Cardiac muscle cell (in vitro differentiated cells and primary cell): ENCODE measurements around the gene MYL1. TPM values are rescaled to one million over a fixed set of nuclear protein-coding genes. Genes with fewer than 3 reads are reported as not detected.

Experiments
- DNase-seq, 2 donors: peaks; one replicate each; pipeline versions ENCODE4 v3.0.0 to v3.0.0-alpha.2; 2010 to 2017; ENCODE audit warnings: low read depth in 1 of 2, low spot score in 1 of 2
- H3K27ac ChIP-seq: fragments of 200-600 bp; sonication (generic); 2 replicates; pipeline ENCODE4 v1.5.1; 2016
- H3K27me3 ChIP-seq: fragments of 200-600 bp; sonication (generic); 2 replicates; pipeline ENCODE4 v1.6.0; 2016; ENCODE audit warnings: control low read depth
- H3K36me3 ChIP-seq: fragments of 200-600 bp; sonication (generic); 2 replicates; pipeline ENCODE4 v1.5.1; 2016; ENCODE audit warnings: control low read depth
- H3K4me1 ChIP-seq: fragments of 200-600 bp; sonication (generic); 2 replicates; pipeline ENCODE4 v1.8.1; 2017; ENCODE audit warnings: low read depth, mild to moderate bottlenecking, mixed run types
- H3K4me3 ChIP-seq: fragments of 200-600 bp; sonication (generic); 2 replicates; pipeline ENCODE4 v1.5.1; 2016; ENCODE audit warnings: mild to moderate bottlenecking
- H3K9me3 ChIP-seq: fragments of 200-600 bp; sonication (generic); 2 replicates; pipeline ENCODE4 v1.5.1; 2017; ENCODE audit warnings: low read depth, mild to moderate bottlenecking, control low read depth
- polyA plus RNA-seq: library from polyadenylated mRNA; unstranded; fragments of >200 nt; fragmentation: Nextera tagmentation; extraction: Ambion mirVana; gene quantifications from 2 replicates; pipeline ENCODE4 v1.2.1, GENCODE V29; 2016
- total RNA-seq: library from RNA; depleted of rRNA; stranded (reverse); fragments of >200 nt; gene quantifications from 2 replicates; pipeline ENCODE4 v1.2.3, GENCODE V29; 2016
- TF ChIP-seq, protein P1 (sequence below): IDR thresholded peaks from 2 replicates; pipeline ENCODE4 v1.5.1; 2012; ENCODE audit warnings: low read depth, mild to moderate bottlenecking, low read length

The MYL1 gene
- total and polyA plus RNA-seq, 2 experiments from 2014 or later, result 10.5 TPM; not detected in 1

GRCh38 chr2:210337159-210337558, 22.2 kb upstream of the MYL1 start:
- H3K4me1 ChIP-seq, result no peaks in the 10 kb centered on the region
- no peak for DNase-seq
- H3K27me3 ChIP-seq, result no peaks in the 10 kb centered on the region
- no peaks in the 10 kb centered on the region for H3K9me3 ChIP-seq
- no peaks in the 10 kb centered on the region for H3K36me3 ChIP-seq
- no peak overlapping the region for H3K4me3 ChIP-seq
- TF ChIP-seq, protein P1, sequence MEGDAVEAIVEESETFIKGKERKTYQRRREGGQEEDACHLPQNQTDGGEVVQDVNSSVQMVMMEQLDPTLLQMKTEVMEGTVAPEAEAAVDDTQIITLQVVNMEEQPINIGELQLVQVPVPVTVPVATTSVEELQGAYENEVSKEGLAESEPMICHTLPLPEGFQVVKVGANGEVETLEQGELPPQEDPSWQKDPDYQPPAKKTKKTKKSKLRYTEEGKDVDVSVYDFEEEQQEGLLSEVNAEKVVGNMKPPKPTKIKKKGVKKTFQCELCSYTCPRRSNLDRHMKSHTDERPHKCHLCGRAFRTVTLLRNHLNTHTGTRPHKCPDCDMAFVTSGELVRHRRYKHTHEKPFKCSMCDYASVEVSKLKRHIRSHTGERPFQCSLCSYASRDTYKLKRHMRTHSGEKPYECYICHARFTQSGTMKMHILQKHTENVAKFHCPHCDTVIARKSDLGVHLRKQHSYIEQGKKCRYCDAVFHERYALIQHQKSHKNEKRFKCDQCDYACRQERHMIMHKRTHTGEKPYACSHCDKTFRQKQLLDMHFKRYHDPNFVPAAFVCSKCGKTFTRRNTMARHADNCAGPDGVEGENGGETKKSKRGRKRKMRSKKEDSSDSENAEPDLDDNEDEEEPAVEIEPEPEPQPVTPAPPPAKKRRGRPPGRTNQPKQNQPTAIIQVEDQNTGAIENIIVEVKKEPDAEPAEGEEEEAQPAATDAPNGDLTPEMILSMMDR, result no peak
- no peak overlapping the region for H3K27ac ChIP-seq

DNA sequence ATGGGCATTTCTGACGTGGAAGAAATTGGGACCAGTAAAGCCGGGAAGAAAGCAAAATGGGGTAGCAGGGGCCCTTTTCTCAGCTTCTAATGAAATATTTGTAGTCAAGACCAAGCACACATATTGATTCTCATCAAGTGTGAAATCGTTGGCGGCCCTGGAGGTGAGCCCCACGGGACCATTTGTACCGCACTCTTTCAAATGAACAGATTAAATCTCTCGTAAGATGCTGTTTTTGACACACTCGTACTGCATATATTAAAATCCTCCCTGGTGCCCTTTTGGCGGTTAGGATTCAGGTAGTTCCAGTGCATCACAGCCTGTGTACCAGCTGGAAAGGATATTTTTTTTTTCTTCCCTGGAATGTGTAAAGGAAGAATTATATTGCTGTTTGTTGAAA, 9.9 kb upstream of the MYL1 start:
- Histone ChIP-seq H3K36me3 (no peaks in the 10 kb centered on the region), H3K27ac (no peak overlapping the region)

DNA sequence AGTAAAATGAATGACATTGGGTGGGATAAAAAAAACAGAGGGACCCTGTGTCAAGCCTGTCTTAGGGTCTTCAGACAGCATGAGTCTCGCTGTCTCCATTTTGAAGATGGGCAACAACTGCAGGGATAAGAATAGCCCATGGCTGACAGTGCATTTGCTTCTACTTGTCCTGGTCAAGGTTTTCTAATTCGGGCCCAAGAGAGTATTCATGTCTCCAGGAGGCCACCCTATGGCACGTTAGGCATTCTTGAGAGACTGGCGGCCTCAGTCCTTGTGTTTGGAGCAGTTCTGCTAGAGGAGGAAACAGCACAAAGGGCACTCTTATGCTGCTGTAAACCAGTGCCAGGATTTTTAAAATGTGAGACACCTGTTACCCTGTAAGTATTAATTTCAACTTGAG, 9.5 kb upstream of the MYL1 start:
- Histone ChIP-seq H3K36me3 (no peaks in the 10 kb centered on the region), H3K27ac (no peak overlapping the region), H3K4me3 (no peak overlapping the region), H3K9me3 (no peaks in the 10 kb centered on the region), H3K27me3 (no peaks in the 10 kb centered on the region), H3K4me1 (no peaks in the 10 kb centered on the region)
- TF ChIP-seq, protein P1, result no peak
- no peak for DNase-seq

More for the DNA sequence above, 9.9 kb upstream of the MYL1 start:
- Histone ChIP-seq H3K4me1 (no peaks in the 10 kb centered on the region), H3K27me3 (no peaks in the 10 kb centered on the region), H3K4me3 (no peak overlapping the region), H3K9me3 (no peaks in the 10 kb centered on the region)
- TF ChIP-seq, protein P1, result no peak
- DNase-seq, result no peak

- H3K4me3 ChIP-seq, result no peak overlapping the region
- DNase-seq, result no peak
- no peaks in the 10 kb centered on the region for H3K9me3 ChIP-seq
- TF ChIP-seq, protein P1, result no peak
- no peaks in the 10 kb centered on the region for H3K4me1 ChIP-seq
- no peaks in the 10 kb centered on the region for H3K27me3 ChIP-seq
- H3K36me3 ChIP-seq, result no peaks in the 10 kb centered on the region
- no peak overlapping the region for H3K27ac ChIP-seq
Observed at GRCh38 chr2:210323003-210323402, 8.0 kb upstream of the MYL1 start.

- Histone ChIP-seq H3K27me3 (no peaks in the 10 kb centered on the region), H3K4me3 (no peak overlapping the region), H3K4me1 (no peaks in the 10 kb centered on the region), H3K36me3 (no peaks in the 10 kb centered on the region), H3K27ac (no peak overlapping the region), H3K9me3 (no peaks in the 10 kb centered on the region)
- TF ChIP-seq, protein P1, result no peak
- no peak for DNase-seq
Observed at GRCh38 chr2:210318891-210319290, 3.9 kb upstream of the MYL1 start.

- TF ChIP-seq, protein P1, result no peak
- no peak for DNase-seq
- Histone ChIP-seq H3K36me3 (no peaks in the 10 kb centered on the region), H3K4me3 (no peak overlapping the region), H3K27me3 (no peaks in the 10 kb centered on the region), H3K9me3 (no peaks in the 10 kb centered on the region), H3K27ac (no peak overlapping the region), H3K4me1 (no peaks in the 10 kb centered on the region)
Observed at GRCh38 chr2:210318486-210318885, 3.5 kb upstream of the MYL1 start.
